DND-41 (cell line): ENCODE measurements around the gene HPCAL1.

Source experiments
- CTCF ChIP-seq: IDR thresholded peaks from 2 replicates; pipeline ENCODE4 v1.5.1; 2012; ENCODE audit warnings: borderline replicate concordance, low read length, moderate library complexity, mild to moderate bottlenecking; ENCODE audit not compliant: poor library complexity, severe bottlenecking; ENCODE audit errors: extremely low read depth
- EZH2 ChIP-seq: IDR thresholded peaks from 3 replicates; pipeline ENCODE4 v1.6.1; 2012; ENCODE audit warnings: borderline replicate concordance, low read depth, mild to moderate bottlenecking, moderate library complexity, low read length, inconsistent platforms; ENCODE audit not compliant: severe bottlenecking

DNA sequence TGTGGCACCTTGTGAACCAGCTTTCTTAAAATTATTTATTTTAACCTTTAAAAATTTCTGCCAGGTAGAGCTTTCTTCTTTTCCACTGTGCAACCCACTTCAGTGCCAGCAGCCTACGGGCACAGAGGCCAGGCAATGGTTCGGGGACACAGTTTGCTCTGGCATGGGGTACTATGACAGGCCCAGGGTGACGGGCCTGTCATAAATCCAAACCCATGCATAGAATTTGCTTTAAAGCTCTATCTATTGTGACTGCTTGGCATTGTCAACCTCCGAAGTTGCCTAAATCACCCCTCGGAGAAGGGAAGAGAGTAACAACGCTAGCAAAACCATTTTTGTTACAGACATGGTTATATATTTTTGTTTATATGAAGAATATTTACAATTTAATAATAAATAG is 143.9 kb downstream of the HPCAL1 start:
- TF ChIP-seq EZH2: no peak
- no peak for TF ChIP-seq CTCF
